GM18508 (cell line): ENCODE results near the gene TRA2B.
"Not testable (repeated sequence)": the region's sequence is repeated elsewhere in the genome, so short reads cannot be mapped to it uniquely, and the experiment has no call there.

Experiments
- ATAC-seq: cut with Tn5 transposase; IDR thresholded peaks from one replicate; pipeline ENCODE4 v1.9.1; 2021; ENCODE audit warnings: moderate number of reproducible peaks; ENCODE audit not compliant: insufficient read depth, unreplicated experiment

The TRA2B gene

DNA sequence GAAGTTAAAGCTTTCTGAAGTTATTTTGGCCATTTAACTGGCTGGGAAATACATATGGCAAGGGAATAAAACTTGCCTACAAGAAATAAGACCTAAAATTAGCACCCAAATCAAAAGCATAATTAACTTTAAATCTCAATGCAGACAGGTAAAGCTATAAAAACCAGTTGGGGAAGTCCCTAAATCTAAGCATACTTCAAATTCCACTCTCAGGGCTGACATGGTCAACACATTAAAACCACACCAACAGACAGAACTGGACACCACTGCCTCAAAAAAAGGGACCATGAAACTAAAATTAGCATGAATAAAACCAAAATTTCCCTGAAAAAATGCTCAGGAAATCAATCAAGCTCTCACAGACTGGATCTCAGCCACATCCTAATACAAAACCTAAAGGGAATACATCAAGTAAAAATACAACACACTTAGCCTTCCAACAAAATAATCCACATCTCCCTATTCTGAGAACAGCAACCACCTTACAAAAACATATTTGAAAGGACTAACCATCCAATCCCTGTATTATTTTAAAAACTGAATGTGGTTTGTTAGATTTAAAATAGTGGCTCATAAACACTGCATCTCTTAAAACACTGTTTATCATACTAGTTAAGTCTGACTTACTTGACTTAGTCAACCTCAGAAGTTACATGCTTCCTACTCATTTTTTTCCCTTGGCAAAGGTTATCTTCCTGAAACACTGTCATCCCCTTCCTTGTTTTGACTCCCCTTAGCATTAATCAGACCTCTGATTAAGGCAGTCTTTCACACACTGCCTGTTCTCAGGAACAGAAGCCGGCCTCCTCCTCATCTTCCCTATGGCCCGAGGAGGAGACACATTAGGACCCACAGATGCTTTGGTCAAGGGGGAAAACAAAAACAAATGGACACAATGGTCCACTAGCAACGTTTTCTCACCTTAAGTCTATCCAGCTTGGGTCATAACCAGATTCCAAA, 8.3 kb downstream of the TRA2B start:
- ATAC-seq = no peak

DNA sequence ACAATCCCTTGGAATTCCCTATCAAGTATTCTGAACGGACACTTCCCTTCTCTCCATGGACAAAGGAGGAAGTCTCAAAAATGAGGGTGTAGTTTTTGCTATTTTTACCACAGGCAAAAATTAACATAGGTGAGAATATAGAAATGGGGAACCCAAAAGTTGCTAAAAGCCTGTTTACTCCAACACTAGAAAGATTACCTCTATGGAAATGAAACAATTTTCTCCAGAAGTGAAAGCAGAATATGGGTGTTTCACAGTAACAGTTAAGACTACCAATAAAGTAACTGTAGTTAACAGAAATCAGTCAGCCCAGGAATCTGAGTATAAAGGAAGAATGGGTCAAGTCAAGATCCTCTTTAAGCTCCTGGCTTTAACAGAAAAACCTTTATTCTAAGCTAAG, 9.3 kb downstream of the TRA2B start:
- no peak for ATAC-seq

DNA sequence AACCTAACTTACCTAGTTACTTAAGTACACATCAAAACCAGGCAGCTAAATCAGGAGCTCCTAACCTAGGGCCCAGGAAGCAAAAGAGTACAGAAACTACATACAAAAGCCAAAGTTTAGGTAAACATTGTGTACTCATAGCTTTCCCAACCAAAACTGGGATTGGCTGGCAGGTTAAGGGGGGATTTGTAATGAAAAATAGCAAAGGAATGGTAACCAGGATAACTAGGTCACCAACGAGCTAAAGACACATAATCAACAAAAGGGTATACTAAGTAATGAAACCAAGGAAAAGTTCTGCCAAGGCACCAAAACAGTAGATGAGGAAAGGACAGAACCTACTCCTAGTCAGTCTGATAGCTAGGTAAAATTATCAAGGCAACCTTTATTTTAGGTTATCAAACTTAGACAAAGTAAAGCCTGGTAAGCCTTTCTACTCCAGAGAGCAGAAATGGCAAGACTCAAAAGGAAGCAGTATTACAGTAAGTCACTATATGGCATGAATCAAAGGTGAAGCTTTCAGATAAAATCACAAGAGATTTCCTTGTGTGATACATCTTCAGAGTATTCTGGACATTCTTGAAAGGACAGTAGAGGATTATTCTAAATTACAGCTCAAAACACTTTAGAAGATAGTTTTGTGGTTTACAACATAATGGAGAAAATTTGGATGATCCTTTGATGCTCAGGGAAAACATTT, 10.2 kb downstream of the TRA2B start:
- no peak for ATAC-seq

DNA sequence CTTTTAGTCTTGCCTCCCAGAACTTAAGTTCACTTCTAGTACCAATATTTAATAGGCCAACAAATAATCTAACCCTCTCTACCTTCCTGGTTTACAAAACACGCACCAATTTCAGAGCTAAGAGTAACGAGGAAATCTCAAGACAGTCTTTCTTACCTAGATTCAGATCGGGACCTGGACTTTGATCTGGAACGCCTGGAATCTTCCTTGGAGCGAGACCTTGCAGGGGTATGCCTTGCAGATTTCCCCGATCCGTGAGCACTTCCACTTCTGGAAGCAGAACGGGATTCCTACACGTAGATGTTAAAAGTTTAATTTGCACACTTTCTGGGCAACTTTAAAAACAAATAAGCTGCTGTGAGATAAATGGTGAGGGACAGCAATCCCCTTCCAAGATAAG, 11.4 kb downstream of the TRA2B start:
- ATAC-seq = no peak

DNA sequence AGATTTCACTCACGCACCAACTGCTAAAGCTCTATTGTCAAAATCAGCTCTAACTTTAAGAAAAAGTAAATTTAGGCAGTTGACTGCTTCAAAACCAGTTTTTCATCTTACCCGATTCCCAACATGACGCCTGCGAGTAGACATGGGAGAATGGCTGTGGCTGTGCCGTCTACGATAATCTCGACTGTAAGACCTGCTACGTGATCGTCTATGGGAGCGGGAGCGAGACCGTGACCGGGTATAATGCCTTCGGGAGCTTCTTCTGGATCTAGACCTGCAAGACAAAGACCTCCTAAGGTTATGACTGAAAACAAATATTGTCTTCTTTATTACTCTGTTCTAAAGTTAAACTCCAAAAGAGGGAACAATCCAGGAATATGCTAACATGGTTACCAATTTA, 12.5 kb downstream of the TRA2B start:
- no peak for ATAC-seq

DNA sequence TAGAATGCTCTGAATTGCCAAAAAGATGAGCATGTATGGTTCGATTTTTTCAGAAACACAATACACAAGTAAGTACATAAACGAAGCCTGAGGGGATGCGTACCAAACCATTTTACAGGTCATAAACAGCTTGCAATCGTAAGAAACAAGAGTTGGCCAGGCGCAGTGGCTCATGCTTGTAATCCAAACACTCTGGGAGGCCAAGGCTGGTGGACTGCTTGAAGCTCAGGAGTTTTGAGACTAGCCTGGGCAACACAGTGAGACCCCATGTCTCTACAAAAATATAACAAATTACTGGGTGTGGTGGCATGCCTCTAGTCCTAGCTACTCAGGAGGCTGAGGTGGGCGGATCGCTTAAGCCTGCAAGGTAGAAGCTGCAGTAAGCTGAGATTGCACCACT, 13.4 kb downstream of the TRA2B start:
- no peak for ATAC-seq

DNA sequence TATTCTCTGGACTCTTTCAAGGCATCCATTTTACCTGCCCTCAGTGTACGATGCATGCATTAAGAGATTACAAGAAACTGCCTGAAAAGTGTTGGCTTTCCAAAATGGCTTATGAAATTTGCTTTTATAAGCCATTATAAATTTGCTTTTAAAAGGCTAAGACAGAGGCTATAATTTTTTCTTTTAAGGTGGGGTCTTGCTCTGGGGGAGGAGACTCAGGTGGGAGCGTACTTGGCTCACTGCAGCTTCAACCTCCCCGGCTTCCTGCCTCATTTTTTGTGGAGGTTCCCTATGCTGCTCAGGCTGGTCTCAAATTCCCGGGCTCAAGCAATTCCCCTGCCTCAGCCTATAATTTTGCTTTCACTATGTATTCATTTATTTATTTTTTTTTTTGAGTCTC, 17.6 kb downstream of the TRA2B start:
- ATAC-seq = no peak

DNA sequence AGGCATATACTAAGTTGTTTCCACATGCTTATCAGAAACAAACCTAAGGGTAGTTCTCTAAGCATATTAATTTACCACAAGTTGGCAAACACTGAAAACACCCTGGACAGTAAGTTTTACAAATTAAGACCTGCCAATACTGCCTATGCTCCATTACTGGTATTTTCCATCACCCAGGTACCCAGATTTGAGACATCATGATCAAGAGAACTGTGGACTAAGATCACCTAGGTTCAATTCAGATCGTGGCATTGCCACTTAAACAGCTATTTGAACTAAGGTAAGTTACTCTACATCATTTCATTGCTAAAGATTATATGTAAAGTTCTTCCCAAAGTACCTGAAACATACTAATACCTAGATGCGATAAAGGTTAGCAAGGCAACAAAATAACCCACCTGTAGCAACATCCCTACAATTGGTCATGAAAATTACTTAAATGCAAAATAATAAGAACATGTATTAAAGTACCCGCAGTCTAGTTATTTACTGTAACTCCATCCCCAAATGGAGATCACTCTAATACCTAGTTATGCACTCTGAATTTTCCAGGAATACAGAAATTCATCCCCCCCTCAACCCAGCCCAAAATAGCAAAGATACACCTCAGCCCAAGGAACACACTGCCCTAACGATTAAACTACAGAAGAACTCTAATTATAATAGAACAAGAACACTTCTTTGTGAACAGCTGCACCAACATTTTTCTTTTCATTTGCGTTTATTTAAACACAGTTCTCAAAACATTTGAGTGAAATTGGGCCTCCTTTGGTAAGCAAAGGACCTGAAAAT, 21.6 kb downstream of the TRA2B start:
- no peak for ATAC-seq

DNA sequence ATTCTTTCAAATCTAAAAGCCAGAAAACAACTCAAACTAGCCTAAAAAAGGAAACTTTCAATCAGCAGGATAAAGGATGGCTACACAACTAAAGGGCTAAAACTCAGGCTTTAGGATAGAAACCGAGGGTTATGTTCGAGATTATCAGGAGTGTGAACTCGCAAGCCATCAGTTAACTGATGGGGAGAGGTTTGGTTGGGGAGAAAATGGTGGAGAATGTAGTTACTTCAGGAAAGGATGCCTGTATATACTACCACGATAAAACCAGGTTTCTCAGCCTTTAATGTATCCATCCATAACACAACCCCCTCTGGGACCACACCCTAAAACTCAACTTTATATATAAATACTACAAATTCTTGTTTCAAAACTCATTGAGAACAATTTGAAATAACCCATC, 22.2 kb downstream of the TRA2B start:
- ATAC-seq = no peak

DNA sequence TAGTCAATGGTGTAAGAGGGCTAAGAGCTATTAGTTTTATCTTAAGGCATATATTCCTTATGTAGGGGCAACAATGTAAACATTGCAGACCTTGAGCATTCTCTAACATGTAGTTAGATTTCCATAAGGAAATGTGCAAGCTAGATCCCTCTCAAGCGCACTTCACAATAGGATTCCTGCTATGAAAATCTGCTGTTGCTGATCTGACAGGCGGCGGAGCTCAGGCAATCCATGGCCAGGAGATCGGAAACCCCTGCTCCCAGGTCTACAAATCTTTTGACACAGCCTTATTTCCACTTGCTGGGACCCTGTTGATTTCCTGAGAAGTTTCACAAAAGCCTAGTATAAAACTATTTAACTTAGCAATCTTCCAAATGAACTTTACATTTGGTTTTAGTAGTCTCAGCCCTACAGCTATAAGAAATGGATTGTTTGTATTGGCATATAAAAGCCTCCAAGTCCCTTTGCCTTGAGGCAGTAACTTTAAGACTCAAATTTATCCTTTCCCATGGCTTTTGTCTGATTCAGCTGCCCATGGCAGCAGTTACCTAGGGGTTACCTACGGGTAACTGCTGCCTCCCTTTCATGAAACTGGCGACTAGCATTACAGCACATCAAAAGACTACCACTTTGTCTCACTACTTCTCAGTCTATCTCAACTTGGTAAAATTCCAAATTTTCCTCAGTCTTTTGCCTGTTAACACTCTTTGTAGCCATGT, 22.7 kb downstream of the TRA2B start:
- no peak for ATAC-seq

DNA sequence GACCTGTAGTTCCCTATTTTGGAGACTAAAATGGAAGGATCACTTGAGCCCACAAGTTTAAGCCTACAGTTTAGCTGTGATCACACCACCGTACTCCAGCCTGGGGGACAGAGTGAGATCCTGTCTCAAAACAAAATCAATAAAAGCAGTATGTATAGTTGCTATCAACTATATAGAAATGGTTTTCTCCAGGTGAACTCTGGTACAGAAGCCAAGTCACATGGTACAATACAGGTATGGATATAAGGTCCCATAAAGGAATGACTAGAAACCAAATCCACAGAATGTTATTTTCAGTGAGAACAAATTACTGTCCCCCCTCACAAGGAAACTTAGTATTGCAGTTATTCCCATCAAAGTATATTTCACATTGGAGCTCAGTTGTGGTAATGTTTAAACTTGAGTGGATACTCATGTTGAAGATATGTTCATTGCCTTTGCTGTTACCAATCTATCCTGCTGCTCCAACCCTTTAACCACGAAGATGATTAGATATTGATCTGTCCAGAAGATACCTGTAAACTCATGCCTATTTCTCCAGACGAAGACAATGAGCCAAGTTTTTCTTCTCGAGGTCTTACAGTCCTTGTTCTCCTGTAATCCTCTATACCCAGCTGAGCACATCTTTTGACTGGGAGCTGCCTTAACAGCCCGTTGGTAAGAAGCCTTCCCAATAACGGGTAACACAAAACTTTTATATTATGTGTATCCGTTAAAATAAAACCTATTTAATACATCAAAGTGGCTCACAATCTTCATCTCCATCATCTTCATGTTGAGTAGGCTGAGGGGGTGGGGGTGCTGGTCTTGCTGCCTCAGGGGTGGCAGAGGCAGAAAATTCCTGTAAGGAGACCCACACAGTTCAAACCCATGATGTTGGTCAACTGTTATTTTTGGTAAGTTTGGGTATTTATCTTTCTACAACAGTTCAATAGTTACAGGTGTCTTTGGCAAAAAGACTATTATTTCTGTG, 24.6 kb downstream of the TRA2B start:
- ATAC-seq = no peak

DNA sequence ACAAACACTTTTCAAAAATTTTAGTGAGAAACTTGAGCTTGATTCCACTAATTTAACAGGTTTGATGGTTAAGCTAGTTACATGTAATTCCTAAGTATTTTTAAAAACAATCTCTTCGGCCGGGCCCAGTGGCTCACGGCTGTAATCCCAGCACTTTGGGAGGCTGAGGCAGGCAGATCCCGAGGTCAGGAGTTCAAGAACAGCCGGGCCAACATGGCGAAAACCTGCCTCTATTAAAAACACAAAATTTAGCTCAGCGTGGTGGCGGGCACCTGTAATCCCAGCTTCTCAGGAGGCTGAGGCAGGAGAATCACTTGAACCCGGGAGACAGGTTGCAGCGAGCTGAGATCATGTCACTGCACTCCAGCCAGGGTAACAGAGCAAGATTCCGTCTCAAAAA, 25.3 kb downstream of the TRA2B start:
- ATAC-seq = no peak

DNA sequence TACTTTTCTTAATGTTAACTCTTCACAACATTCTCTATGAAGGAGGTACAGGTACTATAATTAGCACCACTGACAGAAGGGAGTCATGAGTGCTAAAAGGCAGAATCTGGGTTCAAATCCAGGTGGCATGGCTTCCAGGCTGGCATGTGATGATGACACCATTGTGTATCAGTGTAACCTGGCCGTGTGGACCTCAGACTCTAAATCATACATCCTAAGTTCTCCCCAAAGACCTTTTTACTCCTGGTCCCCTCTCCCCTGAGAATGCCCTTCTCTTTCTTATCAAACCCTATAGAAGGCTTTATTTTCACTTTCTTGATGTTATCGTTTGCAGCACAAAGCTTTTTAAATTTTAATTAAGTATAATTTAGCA, 26.8 kb downstream of the TRA2B start:
- not testable (repeated sequence) for ATAC-seq

DNA sequence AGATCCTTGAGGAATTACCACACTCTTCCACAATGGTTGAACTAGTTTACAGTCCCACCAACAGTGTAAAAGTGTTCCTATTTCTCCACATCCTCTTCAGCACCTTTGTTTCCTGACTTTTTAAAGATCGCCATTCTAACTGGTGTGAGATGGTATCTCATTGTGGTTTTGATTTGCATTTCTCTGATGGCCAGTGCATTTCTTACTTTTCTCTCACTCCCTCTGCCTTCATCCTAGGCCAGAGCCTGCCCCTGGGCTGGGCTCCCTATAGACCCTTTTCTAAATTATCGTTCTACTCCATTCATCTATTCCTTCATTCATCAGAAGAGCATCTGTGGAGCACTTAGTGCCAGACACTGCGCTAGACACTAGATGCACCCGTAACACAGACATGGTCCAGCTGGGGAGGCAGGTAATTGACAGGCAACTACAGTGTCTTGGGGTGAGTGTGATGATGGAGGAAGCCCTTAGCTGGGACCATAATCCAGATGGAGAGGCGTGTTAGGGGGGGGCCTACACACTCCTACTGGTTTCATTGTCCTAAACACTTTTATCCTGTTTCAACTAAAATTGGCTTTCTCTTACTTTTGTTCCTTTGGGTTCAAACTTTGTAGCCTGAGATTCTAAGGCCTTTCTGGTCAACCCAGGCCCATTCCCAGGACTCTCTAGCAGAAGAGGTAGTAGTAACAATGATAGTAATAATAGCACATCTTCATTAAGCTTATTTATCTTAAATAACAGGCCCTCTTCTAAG, 27.3 kb downstream of the TRA2B start:
- not testable (repeated sequence) for ATAC-seq

DNA sequence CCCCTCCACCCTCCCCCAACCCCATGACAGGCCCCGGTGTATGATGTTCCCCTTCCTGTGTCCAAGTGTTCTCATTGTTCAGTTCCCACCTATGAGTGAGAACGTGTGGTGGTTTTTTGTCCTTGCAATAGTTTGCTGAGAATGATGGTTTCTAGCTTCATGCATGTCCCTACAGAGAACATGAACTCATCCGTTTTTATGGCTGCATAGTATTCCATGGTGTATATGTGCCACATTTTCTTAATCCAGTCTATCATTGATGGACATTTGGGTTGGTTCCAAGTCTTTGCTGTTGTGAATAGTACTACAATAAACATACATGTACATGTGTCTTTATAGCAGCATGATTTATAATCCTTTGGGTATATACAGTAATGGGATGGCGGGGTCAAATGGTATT, 27.9 kb downstream of the TRA2B start:
- ATAC-seq = not testable (repeated sequence)

DNA sequence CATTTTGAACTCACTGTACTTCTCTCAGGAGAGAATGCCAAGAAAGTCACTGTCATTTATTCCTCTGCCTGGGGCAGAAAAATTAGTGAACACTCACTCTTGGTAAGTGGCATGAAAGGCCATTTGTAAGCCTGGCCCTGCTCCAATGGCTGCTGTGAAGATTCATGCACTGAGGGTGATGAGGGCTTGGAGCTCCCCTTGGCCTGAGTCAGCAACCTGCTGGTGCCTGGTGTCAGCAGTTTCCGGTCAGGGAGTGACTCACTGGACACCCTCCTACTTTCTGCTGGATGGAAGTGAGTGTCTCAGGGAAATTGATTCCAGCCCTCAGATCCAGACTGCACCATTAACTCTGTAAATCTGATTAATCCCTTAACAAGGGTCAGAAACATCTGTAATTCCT, 37.6 kb downstream of the TRA2B start:
- no peak for ATAC-seq

DNA sequence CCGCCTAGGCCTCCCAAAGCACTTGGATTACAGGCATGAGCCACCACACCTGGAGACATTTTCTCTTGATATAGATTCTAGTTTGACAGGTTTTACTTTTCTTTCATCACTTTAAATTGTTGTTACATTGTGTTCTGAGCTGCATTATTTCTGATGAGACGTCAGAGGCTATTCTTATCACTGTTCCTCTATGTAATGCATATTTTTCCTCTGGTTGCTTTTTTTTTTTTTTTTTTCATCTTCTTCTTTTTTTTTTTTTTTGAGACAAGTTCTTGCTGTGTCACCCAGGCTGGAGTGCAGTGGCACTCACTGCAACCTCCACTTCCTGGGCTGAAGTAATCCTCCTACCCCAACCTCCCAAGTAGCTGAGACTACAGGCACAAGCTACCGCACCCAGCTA, 41.2 kb downstream of the TRA2B start:
- no peak for ATAC-seq

DNA sequence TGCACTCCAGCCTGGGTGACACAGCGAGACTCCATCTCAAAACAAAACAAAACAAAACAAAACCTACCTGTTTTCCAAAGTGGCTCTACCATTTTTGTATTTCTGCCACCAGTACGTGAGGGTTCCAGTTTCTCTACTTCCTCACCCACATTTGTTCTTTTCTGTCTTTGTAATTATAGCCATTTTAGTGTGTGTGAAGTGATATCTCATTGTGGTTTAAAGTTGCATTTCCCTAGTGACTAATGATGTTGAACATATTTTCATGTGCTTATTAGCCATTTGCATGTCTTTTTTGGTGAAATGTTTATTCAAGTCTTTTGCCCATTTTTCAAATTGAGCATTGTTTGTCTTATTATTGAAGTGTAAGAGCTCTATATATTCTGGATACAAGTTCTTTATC, 50.7 kb downstream of the TRA2B start:
- no peak for ATAC-seq
